Fibroblast of pulmonary artery (primary cell): Measurements from ENCODE around the gene MYG1.

Experiments
- DNase-seq: peaks from one replicate; pipeline ENCODE4 v3.0.0-alpha.2; 2010; ENCODE audit warnings: low read depth
- H3K4me3 ChIP-seq: replicated peaks from 2 replicates; pipeline ENCODE4 v1.5.1; 2011; ENCODE audit warnings: low read depth, mild to moderate bottlenecking, control low read depth, low read length, moderate library complexity
- TF ChIP-seq, protein P1 (sequence below): IDR thresholded peaks from 2 replicates; pipeline ENCODE4 v1.5.1; 2011; ENCODE audit warnings: mild to moderate bottlenecking, control low read depth, low read length, inconsistent platforms; ENCODE audit errors: missing control alignments

Gene MYG1

GRCh38 chr12:53336181-53336681 lies 36.7 kb downstream of the MYG1 start, which contains the start of gene SP7:
TSS of gene SP7 (minus strand) at chr12:53336354. CDS start at chr12:53335646, 708 bp downstream.
- H3K4me3 ChIP-seq = no peak within 1 kb of the TSS
- TF ChIP-seq, protein P1, sequence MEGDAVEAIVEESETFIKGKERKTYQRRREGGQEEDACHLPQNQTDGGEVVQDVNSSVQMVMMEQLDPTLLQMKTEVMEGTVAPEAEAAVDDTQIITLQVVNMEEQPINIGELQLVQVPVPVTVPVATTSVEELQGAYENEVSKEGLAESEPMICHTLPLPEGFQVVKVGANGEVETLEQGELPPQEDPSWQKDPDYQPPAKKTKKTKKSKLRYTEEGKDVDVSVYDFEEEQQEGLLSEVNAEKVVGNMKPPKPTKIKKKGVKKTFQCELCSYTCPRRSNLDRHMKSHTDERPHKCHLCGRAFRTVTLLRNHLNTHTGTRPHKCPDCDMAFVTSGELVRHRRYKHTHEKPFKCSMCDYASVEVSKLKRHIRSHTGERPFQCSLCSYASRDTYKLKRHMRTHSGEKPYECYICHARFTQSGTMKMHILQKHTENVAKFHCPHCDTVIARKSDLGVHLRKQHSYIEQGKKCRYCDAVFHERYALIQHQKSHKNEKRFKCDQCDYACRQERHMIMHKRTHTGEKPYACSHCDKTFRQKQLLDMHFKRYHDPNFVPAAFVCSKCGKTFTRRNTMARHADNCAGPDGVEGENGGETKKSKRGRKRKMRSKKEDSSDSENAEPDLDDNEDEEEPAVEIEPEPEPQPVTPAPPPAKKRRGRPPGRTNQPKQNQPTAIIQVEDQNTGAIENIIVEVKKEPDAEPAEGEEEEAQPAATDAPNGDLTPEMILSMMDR = no peak
- DNase-seq = no peak

DNA sequence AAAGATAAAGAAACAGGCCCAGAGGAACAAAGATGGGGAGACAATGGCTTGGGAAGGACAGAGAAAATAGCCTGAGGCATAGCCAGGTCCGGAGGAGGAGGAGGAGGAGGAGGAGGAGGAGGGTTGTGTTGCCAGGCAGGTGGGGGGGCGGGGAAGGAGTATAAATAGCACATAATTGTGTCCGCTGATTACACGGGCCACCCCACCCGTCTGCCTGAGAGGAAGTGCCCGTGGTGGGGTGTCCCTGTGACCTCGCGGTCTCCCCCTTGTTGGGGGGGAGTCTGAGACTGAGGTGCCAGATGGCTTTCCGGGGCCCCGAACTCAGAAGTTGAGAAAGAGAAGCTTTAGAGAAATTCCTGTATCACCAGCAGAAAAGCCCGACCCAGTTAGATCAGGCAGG lies 38.5 kb downstream of the MYG1 start:
- TF ChIP-seq, protein P1 = no peak
- no peak overlapping the region for H3K4me3 ChIP-seq
- no peak for DNase-seq

DNA sequence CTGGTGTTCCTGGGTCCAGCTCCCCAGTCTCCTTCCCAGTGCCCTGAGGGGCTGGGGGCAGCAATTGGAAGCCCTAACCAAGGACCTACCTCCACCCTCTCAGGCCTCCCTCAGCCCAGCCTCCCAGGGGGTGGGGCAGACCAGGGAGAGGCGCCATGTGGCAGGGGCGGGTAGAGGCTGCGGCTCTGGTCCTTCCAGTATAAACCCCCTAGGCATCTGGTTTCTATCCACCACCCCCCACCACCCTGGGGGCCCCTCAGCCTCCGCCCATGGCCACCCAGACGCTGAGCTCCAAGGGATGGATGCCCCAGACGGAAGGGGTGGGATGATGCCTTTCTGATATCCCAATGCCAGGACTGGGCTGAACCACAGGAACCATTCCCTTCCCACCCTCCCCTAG lies 39.4 kb downstream of the MYG1 start:
- no peak overlapping the region for H3K4me3 ChIP-seq
- TF ChIP-seq, protein P1 = no peak
- DNase-seq = no peak

DNA sequence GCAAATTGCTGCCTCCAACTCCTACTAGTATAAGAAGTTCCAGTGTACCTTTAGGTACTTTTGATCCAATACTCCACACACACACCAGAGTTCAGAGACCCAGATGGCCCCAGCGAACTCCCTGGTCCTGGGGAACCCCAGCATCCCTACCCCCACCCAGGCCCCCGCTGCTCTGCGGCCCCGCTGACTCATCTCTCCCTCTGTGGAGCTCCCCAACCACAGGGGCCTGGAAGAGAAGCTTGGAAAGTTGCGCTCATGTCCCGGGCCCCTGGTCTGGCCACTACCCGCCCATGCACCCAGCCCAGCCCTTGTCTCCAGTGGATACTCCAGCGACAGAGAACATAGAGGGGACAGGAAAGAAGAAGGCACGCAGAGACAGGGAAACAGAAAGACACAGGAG lies 40.9 kb downstream of the MYG1 start:
- no peak overlapping the region for H3K4me3 ChIP-seq
- no peak for DNase-seq
- TF ChIP-seq, protein P1 = no peak

DNA sequence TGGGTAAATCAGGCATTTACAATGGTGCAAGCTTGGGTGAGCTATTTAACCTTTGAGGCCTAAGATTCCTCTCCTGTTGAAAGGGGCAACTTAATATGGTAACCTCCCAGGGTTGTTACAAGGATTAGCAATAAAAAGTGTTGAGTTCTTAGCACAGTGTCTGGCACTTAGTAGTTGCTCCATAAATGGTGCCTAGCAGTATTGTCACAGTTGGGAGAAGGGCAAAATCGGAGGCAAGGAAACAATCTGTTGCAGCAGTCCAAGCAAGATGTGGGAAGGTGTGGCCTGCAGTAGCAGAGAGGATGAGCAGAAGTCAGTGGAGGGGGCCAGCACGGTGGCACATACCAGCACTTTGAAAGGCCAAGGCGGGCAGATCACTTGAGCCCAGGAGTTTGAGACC lies 44.0 kb downstream of the MYG1 start:
- no peak overlapping the region for H3K4me3 ChIP-seq
- DNase-seq = no peak
- TF ChIP-seq, protein P1 = no peak

DNA sequence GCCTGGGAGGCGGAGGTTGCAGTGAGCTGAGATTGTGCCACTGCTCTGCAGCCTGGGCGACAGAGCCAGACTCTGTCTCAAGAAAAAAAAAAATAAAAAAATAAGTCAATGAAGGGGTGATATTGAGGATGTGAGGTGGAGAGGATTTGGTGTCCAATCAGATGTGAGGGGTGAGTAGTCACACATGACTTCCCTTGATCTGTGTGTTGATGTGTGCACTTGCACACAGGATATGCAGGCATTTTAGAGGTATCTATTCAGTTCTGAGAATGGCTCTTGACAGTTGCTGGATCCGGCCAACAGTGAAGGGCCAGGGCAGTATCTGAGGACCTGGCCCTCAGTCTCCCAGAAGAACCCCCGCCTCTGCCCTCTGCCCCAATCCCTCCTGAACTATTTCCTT lies 44.5 kb downstream of the MYG1 start:
- DNase-seq = no peak
- TF ChIP-seq, protein P1 = no peak
- H3K4me3 ChIP-seq = no peak overlapping the region

- TF ChIP-seq, protein P1 = no peak
- H3K4me3 ChIP-seq = peak overlapping the region; percentile 65
- no peak for DNase-seq
Observed at GRCh38 chr12:53344487-53344823, 45.0 kb downstream of the MYG1 start.
